Middle frontal gyrus (tissue), 1 donor: ENCODE results near the gene DOCK6.

Source experiments
- DNase-seq: peaks from one replicate; pipeline ENCODE4 v3.0.0-alpha.2; 2015; ENCODE audit warnings: low spot score; ENCODE audit errors: extremely low spot score

The DOCK6 gene, protein sequence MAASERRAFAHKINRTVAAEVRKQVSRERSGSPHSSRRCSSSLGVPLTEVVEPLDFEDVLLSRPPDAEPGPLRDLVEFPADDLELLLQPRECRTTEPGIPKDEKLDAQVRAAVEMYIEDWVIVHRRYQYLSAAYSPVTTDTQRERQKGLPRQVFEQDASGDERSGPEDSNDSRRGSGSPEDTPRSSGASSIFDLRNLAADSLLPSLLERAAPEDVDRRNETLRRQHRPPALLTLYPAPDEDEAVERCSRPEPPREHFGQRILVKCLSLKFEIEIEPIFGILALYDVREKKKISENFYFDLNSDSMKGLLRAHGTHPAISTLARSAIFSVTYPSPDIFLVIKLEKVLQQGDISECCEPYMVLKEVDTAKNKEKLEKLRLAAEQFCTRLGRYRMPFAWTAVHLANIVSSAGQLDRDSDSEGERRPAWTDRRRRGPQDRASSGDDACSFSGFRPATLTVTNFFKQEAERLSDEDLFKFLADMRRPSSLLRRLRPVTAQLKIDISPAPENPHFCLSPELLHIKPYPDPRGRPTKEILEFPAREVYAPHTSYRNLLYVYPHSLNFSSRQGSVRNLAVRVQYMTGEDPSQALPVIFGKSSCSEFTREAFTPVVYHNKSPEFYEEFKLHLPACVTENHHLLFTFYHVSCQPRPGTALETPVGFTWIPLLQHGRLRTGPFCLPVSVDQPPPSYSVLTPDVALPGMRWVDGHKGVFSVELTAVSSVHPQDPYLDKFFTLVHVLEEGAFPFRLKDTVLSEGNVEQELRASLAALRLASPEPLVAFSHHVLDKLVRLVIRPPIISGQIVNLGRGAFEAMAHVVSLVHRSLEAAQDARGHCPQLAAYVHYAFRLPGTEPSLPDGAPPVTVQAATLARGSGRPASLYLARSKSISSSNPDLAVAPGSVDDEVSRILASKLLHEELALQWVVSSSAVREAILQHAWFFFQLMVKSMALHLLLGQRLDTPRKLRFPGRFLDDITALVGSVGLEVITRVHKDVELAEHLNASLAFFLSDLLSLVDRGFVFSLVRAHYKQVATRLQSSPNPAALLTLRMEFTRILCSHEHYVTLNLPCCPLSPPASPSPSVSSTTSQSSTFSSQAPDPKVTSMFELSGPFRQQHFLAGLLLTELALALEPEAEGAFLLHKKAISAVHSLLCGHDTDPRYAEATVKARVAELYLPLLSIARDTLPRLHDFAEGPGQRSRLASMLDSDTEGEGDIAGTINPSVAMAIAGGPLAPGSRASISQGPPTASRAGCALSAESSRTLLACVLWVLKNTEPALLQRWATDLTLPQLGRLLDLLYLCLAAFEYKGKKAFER (N-terminal part only)

DNA sequence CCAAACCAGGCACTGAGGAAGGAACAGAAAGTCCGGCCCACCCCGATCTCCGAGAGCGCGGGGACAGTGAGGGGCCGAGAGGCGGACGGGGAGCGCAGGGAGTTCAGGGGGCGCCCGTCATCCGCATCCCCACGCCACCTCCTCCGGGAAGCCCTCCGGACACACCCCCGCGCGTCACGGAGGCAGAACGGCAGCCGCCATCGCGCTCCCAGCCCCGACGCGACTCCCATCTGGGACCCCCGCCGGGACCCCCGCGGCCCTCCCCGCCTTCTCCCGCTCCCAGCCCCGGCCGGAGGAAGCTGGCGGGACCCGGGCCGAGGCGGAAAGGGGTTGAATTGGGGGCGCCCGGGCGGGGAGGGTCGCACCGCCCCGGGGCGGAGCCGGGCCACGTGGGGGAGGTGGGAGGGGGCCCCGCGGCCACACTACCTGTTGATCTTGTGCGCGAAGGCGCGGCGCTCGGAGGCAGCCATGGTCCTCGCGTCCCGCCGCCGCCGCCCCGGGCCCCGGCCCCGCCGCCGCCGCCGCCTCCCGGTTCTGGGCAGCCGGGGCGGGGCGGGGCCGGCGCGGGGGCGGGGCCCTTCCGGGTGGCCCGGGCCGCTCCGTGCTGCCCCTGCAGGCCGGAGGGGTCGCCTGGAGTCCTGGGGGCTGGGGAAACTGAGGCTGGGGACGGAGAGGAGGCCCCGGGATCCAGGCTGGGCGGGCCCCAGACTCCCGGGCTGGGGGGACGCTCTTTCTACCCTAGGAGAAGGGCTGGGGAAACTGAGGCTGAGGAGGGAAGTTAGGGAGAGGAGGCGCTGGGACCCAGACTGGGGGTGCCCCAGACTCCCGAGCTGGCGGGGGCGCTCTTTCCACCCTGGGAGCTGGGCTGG is at the start of gene DOCK6:
Gene DOCK6 (minus strand): TSS at position 554 of the 869 bp plus-strand sequence. CDS start 84 bp downstream, at position 470.
- no peak for DNase-seq

DNA sequence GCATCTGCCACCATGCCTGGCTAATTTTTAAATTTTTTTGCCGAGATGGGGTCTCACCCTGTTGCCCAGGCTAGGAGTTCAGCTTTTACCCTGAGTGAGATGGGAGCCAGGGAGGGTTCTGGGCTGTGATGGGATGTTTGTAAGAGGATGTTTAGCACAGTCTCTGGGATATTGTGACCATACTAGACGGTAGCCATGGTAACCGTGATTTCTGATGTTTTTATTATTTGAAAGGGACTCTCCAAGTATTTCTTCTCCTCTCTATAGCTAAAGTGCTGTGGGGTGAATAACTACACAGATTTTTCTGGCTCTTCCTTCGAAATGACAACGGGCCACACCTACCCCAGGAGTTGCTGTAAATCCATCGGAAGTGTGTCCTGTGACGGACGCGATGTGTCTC is 44.0 kb upstream of the DOCK6 start:
- DNase-seq: no peak

- no peak for DNase-seq
These were observed 42.6 kb upstream of the DOCK6 start for GRCh38 chr19:11304936-11305335.

DNA sequence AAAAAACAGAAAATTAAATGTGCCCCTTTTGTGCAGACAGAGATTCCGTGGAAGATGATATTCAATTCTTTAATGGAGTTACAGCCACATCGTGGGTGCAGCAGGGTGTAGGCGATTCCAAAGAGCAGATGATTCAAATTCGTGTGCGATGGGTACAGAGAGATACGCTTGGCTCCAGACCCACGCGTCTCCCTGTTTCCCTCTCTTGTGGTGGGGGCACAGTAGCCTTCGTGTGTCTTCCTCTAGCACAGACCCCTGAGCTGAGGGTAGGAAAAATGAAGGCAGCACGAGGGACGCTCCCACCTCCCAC is 38.4 kb upstream of the DOCK6 start:
- DNase-seq: no peak

DNA sequence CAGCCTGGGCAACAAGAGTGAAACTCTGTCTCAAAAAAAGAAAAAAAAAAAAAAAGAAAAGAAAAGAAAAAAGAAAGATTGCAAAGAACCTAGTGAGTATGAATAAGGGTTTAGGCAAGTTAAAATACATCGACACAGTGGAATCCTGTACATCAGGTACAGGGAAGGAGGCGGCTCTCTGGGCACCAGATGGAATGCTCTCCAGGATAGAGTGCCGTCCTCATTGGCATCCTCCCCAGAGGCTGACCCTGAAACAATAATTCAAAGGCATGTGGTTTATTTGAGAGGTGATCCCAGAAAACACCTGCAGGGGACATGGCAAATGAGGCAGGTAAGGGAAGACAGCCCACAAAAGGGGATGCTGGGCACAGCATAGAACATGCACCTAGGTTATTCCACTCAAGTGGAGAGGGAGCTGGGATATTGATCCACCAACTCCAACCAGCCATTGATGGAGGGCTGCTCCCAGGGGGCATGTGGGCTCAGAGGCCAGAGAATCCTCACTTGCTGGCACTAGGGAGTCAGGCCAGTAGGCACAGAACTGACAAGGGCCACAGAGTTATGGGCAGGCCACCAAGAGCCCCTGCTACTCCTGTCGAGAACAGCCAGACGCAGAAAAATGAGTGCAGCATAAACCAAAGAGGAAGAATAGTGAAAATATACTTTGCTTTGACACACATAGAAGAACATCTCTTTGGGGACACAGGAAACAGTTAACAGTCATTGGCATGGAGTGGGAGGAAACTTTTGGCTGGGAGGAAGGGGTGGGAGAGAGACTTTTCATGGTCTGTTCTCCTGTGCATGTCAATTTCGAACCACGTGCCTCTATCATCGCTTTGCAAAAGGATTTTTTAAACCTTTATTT is 37.9 kb upstream of the DOCK6 start:
- no peak for DNase-seq

- DNase-seq: no peak
These were observed 33.9 kb upstream of the DOCK6 start for GRCh38 chr19:11296264-11296663.

- DNase-seq: no peak
These were observed 33.4 kb upstream of the DOCK6 start, which contains the start of gene TSPAN16 for GRCh38 chr19:11295665-11296245. TSPAN16 (plus strand) TSS chr19:11296160; CDS start chr19:11296298, 138 bp downstream.

- DNase-seq: no peak
These were observed 32.9 kb upstream of the DOCK6 start for GRCh38 chr19:11295180-11295579.

- DNase-seq: peak; percentile 77
These were observed 31.4 kb upstream of the DOCK6 start for GRCh38 chr19:11293433-11294389.

DNA sequence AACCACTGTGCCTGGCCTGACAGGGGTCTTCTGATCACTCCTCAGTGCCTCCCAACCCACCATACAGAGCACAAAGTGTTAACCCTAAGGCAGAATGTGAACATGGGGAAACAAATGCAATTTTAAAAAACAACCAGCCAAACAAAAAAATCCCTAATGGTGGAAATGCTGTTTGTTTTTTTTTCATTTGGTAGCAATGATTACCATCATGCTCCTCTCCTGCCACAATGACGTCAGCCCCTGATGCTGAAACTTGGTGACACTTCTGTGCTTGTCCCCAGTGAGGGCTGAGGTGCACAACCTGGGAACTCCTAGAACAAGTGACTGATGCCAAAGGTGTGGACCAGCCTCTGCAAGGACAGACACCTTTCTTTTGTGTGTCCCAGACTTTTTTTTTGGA is 29.7 kb upstream of the DOCK6 start:
- DNase-seq: no peak

- no peak for DNase-seq
These were observed 29.1 kb upstream of the DOCK6 start for GRCh38 chr19:11291415-11291814.

GRCh38 chr19:11290256-11290655 is 27.9 kb upstream of the DOCK6 start:
- no peak for DNase-seq

DNA sequence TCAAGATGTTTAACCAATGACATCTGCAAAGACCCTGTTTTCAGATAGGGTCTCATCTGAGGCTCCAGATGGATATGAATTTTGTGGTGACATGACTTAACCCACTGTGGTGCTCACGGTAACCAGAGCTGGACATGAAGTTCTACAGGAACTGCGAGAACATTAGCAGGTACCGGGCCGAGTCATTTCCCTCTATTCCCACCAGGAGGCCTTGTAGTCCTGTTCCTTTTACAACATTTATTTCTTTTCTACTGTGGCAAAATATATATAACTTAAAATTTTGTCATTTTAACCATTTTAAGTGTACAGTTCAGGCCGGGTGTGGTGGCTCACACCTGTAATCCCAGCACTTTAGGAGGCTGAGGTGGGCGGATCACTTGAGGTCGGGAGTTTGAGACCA is 26.0 kb upstream of the DOCK6 start:
- no peak for DNase-seq

GRCh38 chr19:11286312-11286974 is 24.1 kb upstream of the DOCK6 start:
- no peak for DNase-seq

- DNase-seq: no peak
These were observed 22.2 kb upstream of the DOCK6 start for GRCh38 chr19:11284515-11284914.

DNA sequence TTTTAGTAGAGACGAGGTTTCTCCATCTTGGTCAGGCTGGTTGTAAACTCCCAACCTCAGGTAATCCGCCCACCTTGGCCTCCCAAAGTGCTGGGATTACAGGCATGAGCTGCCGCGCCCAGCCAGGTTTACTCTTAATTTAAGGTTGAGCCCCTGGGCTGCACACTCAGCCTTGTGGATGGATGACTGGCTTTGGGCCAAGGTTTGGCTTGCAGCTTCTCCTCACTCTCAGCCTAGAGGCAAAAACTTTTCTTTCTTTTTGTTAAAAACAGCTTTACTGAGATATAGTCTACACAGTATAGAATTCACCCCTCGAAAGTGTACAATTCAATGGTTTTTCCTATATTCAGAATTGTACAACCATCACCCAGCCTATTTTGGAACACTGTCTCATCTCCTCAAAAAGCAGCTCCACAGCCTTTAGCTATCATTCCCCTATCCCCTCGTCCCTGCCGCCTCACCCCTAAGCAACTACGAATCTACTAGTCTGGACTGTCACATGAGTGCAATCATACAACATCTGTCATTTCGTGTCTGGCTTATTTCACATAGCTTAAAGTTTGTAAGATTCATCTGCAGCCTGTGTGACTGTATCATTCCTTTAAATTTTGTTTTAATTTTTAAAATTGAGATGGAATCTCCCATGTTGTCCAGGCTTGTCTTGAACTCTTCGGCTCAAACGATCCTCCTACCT is 19.2 kb upstream of the DOCK6 start:
- DNase-seq: no peak
